ENCODE results near the gene ZNF823.
A peak's percentile ranks its signal among the peaks of the same experiment; 100 is the strongest.
"Not testable (repeated sequence)": the region's sequence is repeated elsewhere in the genome, so short reads cannot be mapped to it uniquely, and the experiment has no call there.

Gene ZNF823

DNA sequence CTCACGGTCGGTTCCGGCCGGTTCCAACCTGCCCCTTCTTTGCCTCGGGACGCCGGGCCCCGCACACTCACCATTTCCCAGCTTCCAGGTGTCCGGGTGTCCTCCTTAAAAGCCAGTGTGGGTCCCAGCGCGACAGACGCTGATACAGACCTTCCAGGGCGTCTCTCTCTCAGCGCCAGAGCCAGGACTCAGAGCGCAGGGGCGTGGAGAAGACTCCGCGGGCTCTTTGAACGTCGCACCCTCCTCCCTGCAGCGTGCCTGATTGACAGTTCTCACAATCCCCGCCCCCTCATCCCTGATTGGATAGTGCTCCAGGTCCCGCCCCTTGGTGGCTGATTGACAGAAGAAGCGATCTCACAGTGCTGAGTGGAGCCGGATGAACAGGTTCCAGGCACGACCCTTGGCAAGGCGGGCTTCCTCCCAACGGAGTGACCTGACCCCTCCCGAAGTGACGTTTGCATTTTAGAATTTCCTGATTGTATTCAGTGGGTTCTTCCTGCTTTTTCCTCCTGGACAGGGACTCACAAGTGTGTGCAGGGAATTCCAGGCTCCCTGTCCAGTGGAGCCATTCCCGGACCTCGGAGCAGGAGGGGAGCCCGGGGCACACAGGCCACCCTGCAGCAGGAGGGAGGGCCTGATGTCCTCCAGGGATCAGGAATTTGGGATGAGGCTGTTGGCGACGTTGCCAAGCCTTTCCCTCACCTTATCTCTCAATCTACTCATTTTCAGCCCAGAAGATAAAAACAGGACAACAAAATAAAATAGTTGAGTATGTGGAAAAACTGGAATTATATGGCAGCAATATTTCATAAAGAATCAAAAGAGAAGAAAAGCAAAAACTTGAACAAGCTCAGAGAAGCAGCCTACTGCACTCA lies at the start of gene ZNF823:
ZNF823 (minus strand) TSS at position 201 of the 875 bp plus-strand sequence; CDS start at position 74, 127 bp downstream.
- peak; percentile 82 for FAIRE-seq

DNA sequence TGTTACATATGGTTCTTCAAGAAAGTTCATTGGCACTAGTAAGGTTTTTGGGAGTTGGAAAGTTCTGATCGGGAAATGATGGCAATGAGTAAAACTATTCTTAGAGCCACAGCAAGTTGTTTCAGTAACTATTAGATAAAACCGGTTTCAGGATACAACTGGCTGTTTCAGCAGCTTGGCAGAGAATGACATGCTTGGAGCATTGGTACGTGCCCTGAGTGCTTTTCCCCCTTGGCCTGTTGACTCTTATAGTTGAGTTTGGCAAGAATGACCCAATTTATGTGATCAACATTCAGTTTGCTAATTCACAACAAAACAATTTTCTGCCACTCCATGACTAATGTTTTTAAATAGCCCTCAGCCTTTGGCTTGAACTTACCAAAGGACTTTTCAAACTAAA lies 48.8 kb upstream of the ZNF823 start:
- no peak for FAIRE-seq

DNA sequence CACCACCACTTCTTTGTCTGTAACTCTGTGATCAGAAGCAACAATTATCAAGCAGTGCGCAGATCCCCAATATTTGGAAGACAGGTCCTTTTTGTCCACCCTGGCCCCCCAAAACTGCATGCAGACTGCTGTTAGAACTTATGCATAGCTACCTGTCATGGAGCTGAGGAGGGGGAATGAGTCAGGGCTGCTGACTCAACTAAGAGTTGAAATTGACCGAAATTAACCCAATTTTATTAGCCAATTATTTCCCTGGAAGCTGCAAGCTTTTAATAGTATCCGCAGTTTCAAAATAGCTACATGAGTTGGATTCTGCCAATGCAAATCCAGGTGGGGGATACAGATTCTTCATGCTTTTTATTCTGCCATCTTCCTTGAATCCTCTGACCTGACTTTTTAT lies 45.6 kb upstream of the ZNF823 start:
- no peak for FAIRE-seq

DNA sequence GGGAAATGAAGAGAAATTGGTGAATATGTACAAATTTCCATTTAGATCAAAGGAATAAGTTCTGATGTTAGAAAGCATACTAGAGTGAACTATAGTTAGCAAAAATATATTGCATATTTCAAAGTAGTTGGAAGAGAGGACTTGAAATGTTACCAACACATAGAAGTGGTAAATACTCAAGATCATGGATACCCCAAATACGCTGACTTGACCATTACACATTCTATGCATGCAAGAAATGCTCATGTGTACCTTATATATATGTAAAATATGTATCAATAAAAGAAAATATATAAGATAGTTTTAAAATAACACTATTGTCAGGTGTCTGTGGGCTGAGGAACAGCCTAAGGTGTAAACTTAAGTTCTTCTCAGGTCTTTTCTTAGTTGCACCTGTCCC lies 45.0 kb upstream of the ZNF823 start:
- no peak for FAIRE-seq

DNA sequence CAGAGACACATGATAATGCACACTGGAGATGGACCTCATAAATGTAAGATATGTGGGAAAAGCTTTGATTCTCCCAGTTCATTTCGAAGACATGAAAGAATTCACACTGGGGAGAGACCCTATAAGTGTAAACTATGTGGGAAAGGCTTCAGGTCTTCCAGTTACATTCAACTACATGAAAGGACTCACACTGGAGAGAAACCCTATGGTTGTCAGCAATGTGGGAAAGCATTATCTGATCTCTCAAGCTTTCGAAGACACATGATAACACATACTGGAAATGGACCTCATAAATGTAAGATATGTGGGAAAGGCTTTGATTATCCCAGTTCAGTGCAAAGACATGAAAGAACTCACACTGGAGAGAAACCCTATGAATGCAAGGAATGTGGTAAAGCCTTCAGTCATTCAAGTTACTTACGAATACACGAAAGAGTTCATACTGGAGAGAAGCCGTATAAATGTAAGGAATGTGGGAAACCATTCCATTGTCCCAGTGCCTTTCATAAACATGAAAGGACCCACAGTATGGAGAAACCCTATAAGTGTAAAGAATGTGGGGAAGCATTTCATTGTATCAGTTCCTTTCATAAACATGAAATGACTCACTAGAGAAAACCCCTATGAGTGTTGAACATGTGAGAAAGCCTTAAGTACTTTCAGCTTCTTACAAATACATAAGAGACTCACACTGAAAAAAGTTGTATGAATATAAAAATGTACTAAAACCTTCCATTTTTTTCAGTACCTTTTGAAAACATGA lies 42.7 kb upstream of the ZNF823 start:
- no peak for FAIRE-seq

DNA sequence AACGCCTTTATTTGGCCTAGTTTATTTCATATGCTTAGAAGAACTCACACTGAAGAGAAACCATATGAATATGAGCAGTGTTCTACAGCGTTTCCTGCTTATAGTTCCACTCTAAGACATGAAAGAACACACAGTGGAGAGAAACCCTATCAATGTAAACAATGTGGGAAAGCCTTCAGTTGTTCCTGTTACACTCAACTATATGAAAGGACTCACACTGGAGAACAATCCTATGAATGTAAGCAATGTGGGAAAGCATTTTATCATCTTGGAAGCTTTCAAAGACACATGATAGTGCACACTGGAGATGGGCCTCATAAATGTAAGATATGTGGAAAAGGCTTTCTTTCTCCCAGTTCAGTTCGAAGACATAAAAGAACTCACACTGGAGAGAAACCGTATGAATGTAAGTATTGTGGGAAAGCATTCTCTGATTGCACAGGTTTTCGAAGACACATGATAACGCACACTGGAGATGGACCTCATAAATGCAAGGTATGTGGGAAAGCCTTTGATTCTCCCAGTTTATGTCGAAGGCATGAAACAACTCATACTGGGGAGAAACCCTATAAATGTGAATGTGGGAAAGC lies 41.8 kb upstream of the ZNF823 start:
- no peak for FAIRE-seq

DNA sequence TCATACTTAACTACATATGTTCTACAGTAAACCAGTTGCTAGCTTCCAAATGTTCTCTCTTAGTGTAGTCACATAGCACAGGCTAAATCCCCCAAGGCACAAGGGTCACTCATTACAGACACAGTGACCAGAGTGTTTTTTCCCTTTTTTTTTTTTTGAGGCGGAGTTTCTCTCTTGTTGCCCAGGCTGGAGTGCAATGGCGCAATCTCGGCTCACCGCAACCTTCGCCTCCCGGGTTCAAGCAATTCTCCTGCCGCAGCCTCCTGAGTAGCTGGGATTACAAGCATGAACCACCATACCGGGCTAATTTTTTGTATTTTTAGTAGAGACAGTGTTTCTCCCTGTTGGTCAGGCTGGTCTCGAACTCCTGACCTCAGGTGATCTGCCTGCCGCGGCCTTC lies 37.9 kb upstream of the ZNF823 start:
- FAIRE-seq = not testable (repeated sequence)

DNA sequence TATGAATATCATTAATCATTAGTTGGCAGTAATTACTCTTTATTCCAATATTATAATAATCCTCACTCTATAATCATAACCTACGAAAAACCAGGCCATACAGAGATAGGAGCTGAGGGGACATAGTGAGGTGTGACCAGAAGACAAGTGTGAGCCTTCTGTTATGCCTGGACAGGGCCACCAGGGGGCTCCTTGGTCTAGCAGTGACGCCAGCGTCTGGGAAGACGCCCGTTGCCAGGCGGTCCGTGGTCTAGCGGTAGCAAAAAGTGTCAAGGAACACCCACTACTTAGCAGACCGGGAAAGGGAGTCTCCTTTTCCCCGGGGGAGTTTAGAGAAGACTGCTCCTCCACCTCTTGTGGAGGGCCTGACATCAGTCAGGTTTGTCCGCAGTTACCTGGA lies 32.8 kb upstream of the ZNF823 start:
- not testable (repeated sequence) for FAIRE-seq

DNA sequence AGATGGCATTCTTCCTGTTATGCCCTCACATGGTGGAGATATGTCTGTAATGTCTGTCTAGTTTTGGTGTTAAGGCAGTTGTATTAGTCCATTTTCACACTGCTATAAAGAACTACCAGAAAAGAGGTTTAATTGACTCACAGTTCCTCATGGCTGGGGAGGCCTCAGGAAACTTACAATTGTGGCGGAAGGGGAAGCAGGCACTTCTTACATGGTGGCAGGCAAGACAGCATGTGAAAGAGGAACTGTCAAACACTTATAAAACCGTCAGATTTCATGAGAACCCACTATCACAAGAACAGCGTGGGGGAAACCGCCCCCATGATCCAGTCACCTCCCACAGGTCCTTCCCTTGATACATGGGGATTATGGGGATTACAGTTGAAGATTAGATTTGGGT lies 31.2 kb upstream of the ZNF823 start:
- FAIRE-seq = no peak

DNA sequence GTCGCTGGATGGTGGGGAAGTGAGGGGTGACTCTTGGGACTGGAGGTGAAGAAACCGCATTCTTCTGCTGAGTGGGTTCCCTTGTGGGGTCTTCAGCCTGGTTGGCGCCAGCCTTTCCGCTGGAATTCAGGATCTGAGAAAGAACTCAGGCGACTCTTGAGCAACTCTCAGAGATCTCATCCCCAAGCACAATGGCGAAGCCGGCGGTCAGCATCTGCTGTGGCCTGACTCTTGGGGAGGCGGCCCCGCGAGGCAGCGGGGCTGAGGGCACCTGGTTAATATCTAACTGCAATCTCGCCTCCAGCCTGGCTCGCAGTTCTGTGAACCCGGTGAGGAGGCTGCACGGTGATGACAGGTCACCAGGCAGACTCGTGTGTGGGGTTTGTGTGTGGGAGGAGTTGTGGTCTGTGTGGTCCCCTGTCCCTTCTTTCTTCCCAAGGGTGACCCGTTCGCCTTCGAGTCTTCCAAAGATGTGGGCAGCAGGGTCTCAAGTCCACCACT lies 28.9 kb upstream of the ZNF823 start:
- no peak for FAIRE-seq

DNA sequence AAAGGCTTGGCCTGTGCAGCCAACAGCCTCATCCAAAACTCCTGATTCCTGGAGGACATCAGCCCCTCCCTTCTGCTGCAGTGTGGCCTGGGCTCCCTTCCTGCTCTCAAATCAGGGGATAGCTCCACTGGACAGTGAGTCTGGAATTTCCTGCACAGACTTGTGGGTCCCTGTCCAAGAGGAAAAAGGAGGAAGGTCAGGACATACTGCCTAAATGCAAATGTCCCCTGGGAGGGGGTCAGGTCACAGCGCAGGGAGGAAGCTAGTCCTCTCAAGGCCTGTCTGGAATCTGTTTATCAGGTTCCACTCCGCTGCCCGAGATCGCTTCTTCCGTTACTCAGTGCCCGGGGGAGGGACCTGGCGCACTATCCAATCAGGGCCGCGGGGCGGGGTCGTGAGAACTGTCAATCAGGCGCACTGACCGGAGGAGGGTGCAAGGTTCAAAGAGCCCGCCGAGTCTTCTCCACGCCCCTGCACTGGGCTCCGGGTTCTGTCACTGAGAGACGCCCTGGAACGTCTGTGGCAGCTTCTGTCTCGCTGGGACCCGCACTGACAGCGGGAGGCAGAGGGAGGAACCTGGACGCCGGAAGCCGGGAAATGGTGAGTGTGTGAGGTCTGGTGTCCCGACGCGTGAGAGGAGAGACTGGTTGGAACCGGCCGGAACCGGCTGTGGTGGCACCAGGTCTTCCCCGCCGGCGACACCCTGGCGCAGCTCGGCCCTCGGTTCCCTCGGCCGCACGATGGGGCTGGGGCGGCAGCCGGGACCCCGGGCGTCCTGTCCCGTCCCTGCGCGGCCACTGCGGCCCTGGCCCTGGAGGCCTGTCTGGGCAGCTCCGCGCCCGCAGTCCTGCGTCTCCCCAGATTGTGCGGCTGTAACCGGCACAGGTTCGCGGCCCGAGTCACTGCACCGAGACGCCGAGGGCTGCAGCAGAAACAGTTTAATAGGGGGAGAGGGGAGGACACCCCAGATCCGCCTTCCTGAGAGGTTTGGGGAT lies 28.1 kb upstream of the ZNF823 start, which contains the start of gene ZNF441:
ZNF441 (plus strand) TSS at position 404 of the 995 bp plus-strand sequence; CDS start at position 598, 194 bp downstream.
- no peak for FAIRE-seq

DNA sequence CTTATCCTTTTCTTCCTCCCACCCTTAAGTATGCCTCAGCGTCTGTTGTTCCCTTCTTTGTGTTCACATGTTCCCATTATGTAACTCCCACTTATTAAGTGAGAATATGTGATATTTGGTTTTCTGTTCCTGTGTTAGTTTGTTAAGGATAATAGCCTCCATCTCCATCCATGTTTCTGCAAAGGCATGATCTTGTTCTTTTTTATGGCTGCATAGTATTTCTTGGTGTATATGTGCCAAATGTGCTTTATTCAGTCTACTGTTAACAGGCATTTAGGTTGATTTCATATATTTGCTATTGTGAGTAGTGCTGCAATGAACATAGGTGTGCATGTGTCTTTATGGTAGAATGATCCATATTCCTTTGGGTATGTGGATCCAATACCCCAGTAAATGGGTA lies 24.9 kb upstream of the ZNF823 start:
- no peak for FAIRE-seq

DNA sequence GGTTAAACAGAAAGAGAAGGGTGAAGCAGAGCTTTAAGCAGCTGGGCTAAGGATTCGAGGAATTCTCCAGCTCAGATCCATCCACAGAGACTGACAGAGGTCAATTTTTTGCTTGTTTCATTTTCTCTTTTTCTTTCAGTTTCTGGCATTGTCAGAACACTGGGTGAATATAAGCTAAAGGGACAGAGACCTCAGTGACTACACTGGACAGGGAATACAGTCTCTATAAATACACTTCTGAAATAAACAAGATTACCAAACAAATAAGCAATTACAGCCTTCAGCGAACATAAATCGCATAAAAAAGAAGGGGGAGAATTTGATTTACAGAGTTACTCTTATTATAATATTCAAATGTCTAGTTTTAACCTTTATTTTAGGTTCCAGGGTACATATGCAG lies 24.4 kb upstream of the ZNF823 start:
- FAIRE-seq = no peak

DNA sequence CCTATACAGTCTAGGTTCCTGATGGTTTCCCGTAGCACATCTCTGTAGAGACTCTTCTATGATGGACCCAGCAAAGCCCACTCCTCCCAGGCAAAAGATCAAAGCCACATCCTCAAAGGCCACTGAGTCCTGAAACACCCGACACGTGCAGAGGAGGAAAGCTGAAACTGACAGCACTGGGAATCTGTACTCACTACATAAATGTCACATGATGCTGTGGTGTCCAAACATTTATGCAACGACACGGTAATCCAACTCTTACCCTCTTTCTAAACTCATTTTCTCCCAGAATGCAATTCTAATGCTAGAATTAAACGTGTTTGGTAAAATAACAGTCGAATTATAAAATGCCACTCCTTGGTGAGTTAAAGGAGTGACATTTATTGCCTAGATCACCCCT lies 21.1 kb upstream of the ZNF823 start:
- no peak for FAIRE-seq

DNA sequence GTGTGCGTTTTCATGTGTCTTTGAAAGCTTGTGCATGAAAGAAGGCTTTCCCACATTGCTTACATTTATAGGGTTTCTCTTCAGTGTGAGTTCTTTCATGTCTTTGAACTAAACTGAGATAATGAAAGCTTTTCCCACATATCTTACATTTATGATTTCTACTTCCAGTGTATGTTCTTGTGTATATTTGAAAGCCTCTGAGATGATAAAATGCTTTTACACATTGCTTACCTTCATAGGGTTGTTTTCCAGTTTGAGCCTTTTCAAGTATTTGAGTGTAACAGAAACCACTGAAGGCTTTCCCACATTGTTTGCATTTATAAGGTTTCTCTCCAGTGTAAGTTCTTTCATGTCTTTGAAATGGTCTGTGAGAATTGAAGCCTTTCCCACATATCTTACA lies 18.2 kb upstream of the ZNF823 start:
- no peak for FAIRE-seq

DNA sequence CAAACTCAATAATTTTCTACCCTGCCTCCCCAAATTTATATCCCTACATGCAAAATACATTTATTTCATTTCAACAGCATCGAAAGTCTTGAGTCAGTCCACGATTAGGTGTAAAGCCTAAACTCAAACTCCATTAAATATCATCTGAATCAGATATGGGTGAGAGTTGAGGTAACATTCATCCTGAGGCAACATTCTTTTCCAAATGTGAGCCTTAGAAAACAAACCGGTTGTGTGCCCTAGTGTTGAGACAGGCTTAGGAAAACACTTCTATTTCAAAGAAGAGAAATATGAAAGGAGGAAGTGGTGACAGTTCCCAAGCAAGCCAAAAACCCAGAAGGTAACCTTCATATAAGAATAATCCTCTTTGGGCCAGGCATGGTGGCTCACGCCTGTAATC lies 15.9 kb upstream of the ZNF823 start:
- FAIRE-seq = no peak

DNA sequence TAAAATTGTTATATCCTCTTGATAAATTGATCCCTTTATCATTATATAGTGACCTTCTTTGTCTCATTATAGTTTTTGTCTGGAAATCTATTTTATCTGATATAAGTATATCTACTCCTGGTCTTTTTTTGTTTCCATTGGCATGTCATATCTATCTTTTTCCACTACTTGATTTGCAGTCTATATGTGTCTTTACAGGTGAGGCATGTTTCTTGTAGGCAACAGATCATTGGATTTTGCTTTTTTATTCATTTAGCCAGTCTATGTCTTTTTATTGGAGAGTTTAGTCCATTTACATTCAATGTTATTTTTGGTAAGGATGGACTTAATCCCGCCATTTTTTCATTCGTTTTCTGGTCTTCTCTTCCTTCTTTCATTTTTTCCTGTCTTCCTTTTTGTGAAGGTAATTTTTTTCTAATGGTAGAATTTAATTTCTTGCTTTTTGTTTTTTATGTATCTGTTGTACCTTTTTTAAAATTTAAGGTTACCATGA lies 13.5 kb upstream of the ZNF823 start:
- FAIRE-seq = no peak

DNA sequence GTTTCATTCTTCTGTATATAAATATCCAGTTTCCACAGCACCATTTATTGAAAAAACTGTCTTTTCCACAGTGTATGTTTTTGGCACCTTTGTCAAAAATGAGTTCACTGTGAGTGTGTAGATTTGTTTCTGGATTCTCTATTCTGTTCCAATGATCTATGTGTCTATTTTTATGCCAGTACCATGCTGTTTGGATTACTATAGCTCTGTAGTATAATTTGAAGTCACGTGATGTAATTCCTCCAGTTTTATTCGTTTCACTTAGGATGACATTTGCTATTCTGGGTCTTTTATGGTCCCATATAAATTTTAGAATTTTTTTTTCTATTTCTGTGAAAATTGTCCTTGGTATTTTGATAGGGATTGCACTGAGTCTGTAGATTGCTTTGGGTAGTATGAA lies 11.0 kb upstream of the ZNF823 start:
- FAIRE-seq = no peak

DNA sequence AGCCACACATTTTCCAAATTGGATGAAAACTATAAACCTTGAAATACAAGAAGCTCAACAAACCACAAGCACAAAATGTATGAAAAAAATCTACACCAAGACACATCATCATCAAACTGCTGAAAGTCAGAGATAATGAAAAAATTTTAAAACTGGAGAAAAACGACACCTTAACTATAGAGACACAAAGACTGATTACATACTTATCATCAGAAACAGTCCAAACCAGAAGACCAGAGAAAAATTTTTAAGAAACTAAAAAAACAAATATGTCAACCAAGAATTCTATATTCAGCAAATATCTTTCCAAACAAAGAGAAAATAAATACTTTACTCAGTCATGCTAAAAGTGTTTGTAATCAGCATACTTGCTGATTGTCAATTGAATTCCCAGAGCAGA lies 8.5 kb upstream of the ZNF823 start:
- FAIRE-seq = no peak

DNA sequence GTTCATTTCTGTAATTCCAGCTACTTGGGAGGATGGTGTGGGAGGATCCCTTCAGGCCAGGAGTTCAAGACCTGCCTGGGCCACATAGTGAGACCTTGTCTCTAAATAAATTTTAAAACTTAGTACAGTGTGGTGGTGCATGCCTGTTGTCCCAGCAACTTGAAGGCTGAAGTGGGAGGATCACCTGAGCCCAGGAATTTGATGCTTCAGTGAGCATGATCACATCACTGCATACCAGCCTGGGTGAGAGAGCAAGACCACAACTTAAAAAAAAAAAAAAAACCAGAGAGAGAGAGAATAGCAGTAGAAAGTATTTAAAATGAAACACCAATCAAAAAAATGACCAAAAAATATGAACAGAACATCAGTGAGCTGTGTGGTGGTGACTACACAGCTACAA lies 7.1 kb upstream of the ZNF823 start:
- no peak for FAIRE-seq

DNA sequence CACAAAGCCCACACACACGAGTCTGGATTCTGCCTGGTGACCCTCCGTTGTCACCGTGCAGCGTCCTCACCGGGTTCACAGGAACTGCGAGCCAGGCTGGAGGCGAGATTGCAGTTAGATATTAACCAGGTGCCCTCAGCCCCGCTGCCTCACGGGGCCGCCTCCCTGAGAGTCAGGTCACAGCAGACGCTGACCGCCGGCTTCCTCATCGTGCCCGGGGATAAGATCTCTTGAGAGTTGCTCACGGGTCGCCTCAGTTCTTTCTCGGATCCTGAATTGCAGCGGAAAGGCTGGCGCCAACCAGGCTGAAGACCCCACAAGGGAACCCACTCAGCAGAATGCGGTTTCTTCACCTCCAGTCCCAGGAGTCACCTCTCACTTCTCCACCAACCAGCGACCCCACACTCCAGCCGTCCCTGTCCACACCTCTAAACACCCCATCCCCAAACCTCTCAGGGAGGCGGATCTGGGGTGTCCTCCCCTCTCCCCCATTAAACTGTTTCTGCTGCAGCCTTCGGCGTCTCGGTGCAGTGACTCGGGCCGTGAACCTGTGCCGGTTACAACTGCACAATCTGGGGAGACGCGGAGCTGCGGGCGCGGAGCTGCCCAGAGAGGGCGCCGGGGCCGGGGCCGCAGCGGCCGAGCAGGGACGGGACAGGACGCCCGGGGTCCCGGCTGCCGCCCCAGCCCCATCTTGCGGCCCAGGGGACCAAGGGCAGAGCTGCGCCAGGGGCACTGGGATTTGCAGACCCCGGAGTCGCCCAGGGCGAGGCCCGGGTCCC lies 591 bp downstream of the ZNF823 start:
- FAIRE-seq = no peak

Measured in colon (tissue), 2 donors.